SH-SY5Y (cell line): ENCODE results near the gene OR13A1.

Experiments
- GATA2 ChIP-seq: IDR thresholded peaks from 2 replicates; pipeline ENCODE4 v1.6.1; 2011; ENCODE audit warnings: mild to moderate bottlenecking, low read depth, low read length
- GATA3 ChIP-seq: IDR thresholded peaks from 2 replicates; pipeline ENCODE4 v1.6.1; 2011; ENCODE audit warnings: low read depth, mild to moderate bottlenecking, low read length, moderate library complexity

OR13A1 gene, protein sequence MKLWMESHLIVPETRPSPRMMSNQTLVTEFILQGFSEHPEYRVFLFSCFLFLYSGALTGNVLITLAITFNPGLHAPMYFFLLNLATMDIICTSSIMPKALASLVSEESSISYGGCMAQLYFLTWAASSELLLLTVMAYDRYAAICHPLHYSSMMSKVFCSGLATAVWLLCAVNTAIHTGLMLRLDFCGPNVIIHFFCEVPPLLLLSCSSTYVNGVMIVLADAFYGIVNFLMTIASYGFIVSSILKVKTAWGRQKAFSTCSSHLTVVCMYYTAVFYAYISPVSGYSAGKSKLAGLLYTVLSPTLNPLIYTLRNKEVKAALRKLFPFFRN

DNA sequence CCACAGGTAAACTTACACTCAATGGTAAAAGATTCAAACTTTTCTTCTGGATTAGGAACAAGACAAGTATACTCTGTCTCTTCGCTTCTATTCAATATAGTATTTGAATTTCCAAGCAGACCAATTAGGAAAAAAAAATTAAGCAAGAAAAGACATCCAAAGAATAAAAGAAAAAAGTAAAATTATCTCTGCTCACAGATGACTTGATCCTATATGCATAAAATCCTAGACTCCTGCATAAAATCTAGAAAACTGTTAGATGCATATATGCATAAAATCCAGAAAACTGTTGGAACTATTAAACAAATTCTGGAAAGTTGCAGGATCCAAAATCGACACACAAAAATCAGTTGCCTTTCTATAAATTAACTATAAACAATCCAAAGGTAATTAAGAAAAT is at the start of gene OR13A1:
TSS of gene OR13A1 (minus strand) at position 101 of the 400 bp plus-strand sequence. CDS start 11,186 bp downstream, outside the sequence.
- no peak for TF ChIP-seq GATA3

DNA sequence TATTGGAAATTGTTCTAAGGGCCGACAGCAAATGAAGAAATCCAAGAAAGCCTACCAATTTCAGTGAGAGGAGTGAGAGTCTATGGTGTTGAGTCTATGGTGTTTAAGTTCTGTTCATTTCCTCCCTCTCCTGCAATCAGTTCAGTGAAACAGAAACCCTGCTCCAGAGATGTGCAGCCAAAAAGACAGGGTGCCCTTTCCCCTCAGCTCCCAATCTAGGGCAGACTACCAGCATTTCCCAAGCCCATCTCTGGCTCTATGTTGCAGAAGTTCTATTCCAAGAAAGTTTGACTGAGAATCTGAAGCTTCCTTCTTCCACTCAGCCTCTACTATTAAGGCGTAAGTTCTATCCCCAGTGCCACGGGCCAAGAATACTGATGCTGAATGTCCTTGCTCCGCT is 40.1 kb upstream of the OR13A1 start:
- TF ChIP-seq GATA3 (no peak), GATA2 (no peak)

DNA sequence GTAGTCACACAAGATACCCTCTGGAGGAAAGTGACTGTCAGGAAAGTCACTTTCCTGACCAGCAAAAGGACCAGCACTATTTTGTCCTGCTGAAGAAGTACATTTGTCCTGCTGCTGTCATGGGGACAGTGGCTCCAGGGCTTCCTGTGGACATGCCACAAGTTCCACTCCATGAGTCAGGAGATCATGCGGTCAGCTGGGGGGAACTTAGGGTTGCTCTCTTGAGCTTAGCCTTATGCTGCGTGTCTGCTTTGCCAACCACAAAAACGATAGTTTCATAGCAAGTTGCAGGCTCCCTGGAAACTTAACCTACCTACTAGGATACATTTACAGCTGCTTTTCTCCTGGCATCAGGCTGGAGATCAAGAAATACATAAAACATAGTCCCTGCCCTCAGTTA is 38.9 kb upstream of the OR13A1 start:
- TF ChIP-seq GATA3 = no peak
- no peak for TF ChIP-seq GATA2

DNA sequence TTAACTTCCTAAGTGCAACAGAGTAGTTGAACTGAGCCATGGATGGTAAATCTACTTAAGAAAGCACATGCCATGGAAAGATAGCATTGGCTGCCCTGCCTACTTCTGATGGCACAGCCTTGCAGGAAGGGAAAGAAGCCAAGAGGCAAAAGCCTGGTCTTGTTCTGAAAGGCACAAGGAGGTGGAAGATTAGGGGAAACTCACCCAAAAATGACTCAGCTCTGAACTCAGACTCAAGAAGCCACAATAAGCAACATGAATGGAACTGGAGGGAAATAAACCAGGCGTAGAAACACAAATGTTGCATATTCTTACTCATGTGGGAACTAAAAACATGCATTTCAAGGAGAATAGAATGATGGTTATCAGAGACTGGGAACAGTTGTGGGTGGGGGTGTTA is 37.8 kb upstream of the OR13A1 start:
- TF ChIP-seq GATA2 = no peak
- no peak for TF ChIP-seq GATA3

DNA sequence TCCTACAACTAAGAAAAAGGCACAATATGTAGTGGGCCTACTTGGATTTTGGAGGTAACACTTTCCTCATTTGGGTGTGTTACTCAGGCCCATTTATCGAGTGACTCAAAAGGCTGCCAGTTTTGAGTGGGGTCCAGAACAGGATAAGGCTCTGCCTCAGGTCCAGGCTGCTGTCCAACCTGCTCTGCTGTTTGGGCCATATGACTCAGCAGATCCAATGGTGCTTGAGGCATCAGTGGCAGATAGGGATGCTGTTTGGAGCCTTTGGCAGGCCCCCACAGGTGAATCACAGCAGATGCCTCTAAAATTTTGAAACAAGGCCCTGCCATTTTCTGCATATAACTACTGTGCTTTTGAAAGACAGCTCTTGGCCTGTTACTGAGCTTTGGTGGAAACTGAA is 24.5 kb upstream of the OR13A1 start:
- TF ChIP-seq GATA2 (no peak), GATA3 (no peak)

DNA sequence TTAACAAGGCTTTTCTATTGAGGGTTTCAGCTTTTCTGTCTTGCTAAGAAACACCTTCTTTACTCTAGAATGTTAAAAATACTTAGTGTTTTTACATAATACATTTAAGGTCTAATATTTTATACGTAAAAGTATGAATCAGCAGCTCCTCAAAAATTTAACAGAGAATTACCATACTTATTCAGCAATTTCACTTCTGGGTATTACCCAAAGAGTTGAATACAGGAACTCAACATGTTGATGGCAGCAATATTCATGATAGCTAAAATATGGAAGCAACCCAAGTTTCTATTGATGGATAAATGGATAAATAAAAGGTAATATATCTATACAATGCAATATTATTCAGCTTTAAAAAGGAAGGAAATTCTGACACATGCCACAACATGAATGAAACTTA is 9.7 kb upstream of the OR13A1 start:
- no peak for TF ChIP-seq GATA2
- no peak for TF ChIP-seq GATA3

DNA sequence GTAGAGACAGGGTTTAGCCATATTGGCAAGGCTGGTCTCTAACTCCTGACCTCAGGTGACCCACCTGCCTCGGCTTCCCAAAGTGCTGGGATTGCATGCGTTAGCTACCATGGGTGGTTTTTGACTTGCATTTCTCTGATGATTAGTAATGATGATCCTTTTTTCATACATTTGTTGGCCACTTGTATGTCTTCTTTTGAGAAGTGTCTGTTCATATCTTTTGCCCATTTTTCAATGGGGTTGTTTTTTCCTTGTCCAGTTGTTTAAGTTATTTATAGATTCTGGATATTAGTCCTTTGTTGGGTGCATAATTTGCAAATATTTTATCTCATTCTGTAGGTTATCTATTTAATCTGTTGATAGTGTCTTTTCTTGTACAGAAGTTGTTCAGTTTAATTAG is 4.3 kb upstream of the OR13A1 start:
- TF ChIP-seq GATA3 (no peak), GATA2 (no peak)

DNA sequence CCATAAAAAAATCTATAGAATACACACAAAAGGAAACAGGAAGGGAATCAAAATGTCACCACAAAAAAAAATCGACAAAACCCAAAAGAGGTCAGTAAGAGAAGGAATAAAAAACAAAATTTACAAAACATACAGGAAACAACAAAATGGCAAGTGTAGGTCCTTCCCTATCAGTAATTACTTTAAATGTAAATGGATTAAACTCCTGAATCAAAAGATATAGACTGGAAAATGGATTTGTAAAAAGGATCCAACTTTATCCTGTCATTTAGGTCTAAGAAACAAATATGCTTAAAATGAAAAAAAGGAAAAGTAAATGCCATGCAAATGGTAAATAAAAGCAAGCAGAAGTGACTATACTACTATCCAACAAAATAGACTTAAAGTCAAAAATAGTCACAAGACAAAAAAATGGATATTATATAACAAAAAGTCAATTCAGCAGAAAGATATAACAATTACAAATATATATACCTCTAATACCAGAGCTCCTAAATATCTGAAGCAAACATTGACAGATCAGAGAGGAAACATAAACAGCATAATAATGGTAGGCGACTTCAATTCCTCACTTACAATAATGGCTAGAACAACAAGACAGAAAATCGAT is 2.0 kb downstream of the OR13A1 start:
- TF ChIP-seq GATA2 = no peak
- TF ChIP-seq GATA3 = no peak

DNA sequence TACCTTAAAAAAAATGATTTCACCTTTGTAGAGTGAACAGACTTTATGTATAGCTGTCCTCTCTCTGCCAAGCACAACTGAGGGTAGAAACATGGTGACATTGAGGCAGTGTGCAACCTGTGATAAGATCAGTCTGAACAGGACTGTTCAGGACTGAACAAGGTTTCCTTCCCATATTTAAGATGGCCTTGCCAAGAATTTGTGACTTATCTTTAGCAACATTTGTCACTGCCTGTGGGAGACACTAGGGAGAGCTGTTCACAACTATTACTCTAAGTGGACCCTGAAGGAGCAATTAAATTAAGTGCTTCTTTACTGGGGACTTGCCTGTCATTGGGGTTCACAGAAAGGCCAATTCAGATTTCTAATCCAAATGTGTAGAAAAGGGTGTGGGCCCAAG is 6.7 kb downstream of the OR13A1 start:
- TF ChIP-seq GATA2 (no peak), GATA3 (no peak)

DNA sequence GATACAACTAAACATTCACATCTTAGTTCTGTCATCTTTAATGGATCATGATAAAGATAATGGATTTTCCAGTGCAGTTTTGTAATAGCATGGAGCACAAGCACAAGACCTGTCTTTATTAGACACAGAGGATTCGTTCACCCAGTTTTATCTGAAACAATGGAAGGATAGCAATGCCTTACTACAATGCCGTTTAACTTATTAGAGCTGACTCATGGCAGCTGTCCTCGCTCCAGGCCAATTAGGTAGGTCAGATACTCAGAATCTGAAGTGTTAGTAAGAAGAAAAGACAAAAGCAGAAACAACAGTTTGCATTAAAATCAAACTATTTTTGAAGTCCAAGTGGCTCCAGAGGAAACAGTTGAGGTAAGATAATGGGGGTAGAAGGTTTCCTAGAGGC is 12.8 kb downstream of the OR13A1 start:
- TF ChIP-seq GATA3 (no peak), GATA2 (no peak)

DNA sequence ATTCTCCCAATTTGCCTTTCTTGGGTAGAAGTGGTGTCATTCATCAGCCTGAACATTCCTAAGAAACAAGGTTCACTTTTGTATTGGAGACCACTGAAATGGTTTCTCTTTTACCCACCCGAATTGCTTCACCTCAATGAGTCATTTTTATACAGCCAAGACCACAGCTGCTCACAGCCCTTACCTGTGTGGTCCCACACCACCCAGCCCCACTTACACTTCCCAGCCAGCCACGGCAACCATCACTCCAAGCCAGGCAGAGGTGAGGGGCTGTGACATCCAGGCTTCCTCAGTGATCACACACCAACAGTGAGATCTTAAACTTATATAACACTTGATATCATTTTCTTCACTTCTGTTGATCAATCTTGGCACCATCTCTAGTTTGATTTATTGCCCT is 20.7 kb downstream of the OR13A1 start:
- TF ChIP-seq GATA3 (no peak), GATA2 (no peak)

DNA sequence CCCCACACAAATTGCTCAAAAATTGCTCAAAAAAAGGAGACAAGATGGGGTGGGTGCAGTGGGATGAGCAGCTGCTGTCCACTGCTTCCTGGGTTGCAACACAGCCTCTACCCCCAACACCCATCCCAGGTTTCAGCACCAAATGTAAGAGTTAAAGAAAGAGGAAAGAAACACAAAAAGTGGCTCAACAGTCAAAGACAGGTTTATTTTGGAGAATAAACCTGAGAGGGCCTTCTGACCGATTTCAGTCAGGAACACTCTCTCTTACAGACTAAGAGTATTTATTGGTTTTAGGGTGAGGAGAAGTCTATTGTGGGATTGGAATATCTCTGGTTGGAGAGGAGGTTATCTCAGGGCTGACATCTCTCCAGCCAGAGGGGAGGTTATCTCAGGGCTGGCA is 28.4 kb downstream of the OR13A1 start:
- TF ChIP-seq GATA3 (no peak), GATA2 (no peak)

DNA sequence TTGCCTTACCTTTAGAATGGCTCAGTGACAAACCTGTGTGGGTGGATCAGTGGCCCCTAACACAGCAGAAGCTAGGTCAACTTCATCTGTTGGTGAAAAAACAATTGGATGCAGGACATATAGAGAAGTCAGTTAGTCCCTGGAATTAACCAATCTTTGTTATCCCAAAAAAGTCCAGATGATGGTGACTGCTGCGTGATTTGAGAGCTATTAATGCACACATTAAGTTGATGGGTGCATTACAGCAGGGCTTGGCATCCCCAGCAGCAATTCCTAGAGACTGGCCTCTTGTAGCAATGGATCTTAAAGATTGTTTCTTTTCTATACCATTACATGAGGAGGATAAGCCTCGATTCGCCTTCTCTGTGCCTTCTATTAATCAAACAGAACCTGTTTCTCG is 33.3 kb downstream of the OR13A1 start:
- no peak for TF ChIP-seq GATA2
- no peak for TF ChIP-seq GATA3

DNA sequence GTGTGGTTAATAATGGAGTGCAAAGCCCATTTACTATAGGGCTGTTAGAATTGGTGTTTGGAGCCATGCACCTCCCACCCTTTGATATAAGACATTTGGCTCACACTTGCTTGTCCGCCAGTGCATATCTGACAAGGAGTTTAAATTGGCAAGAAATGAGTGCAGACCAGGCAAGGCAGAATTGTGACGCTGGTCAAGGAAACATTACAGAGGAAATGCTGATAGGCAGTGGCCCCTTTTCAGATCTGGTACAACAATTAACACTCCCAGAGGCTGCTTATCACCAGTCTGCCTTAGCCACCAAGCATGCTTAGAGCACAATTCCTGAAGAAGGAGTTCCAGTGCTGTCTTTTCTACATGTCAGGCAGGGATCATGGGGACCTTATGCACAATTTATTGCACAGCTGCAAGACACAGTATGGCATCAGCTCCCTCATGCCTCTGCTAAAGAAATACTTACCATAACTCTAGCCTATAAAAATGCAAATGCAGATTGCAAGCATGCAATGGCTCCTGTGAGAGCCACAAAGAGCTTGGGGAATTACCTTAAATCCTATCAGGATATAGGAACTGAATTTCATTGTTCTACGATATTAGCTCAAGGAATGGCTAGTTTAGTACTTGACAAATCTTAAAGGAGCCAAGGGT is 35.2 kb downstream of the OR13A1 start:
- TF ChIP-seq GATA2 (no peak), GATA3 (no peak)

DNA sequence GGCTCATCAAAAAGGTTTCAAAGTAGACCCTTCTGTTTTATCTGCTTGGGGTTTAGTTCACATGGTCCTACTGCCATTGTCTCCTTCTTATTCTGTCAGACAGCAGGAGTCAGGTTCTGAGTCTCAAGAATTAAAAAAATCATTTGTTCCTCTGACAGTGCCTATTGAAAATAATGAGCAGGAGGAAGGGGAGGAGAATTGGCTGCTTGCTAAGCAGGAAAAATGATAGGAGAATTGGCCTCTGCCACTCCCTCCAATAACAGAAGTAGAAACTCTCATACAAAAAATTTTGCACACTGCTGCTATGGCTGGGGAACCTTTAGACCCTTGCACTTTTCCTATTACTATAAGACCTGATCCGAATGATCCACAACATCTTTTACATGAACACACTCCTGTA is 35.7 kb downstream of the OR13A1 start:
- TF ChIP-seq GATA2 = no peak
- TF ChIP-seq GATA3 = no peak
